ENCODE data around the gene FBN2.
"Not testable (repeated sequence)": the region's sequence is repeated elsewhere in the genome, so short reads cannot be mapped to it uniquely, and the experiment has no call there.

FBN2 gene

GRCh38 chr5:128532776-128533175 lies 5.3 kb downstream of the FBN2 start:
- DNase-seq, result no peak

GRCh38 chr5:128532127-128532526 lies 5.9 kb downstream of the FBN2 start:
- DNase-seq, result no peak

GRCh38 chr5:128528637-128529255 lies 9.3 kb downstream of the FBN2 start:
- no peak for DNase-seq

- no peak for DNase-seq
Measured at GRCh38 chr5:128528126-128528525, 9.9 kb downstream of the FBN2 start.

GRCh38 chr5:128527077-128527476 lies 11.0 kb downstream of the FBN2 start:
- no peak for DNase-seq

- DNase-seq, result no peak
Measured at GRCh38 chr5:128522336-128522735, 15.7 kb downstream of the FBN2 start.

- no peak for DNase-seq
Measured at GRCh38 chr5:128519827-128520226, 18.2 kb downstream of the FBN2 start.

- no peak for DNase-seq
Measured at GRCh38 chr5:128516978-128517377, 21.1 kb downstream of the FBN2 start.

GRCh38 chr5:128513806-128514205 lies 24.2 kb downstream of the FBN2 start:
- DNase-seq, result no peak

GRCh38 chr5:128512894-128513293 lies 25.2 kb downstream of the FBN2 start:
- DNase-seq, result no peak

- DNase-seq, result no peak
Measured at GRCh38 chr5:128506643-128507042, 31.4 kb downstream of the FBN2 start.

GRCh38 chr5:128503727-128504126 lies 34.3 kb downstream of the FBN2 start:
- not testable (repeated sequence) for DNase-seq

GRCh38 chr5:128498844-128499455 lies 39.1 kb downstream of the FBN2 start:
- no peak for DNase-seq

- DNase-seq, result no peak
Measured at GRCh38 chr5:128494516-128494915, 43.5 kb downstream of the FBN2 start.

- DNase-seq, result no peak
Measured at GRCh38 chr5:128493657-128494329, 44.3 kb downstream of the FBN2 start.

- DNase-seq, result no peak
Measured at GRCh38 chr5:128491291-128491690, 46.8 kb downstream of the FBN2 start.

- DNase-seq, result no peak
Measured at GRCh38 chr5:128490761-128491160, 47.3 kb downstream of the FBN2 start.

GRCh38 chr5:128487041-128487440 lies 51.0 kb downstream of the FBN2 start:
- DNase-seq, result no peak

GRCh38 chr5:128483738-128484137 lies 54.3 kb downstream of the FBN2 start:
- no peak for DNase-seq

GRCh38 chr5:128480906-128481633 lies 57.0 kb downstream of the FBN2 start:
- DNase-seq, result no peak

GRCh38 chr5:128480158-128480557 lies 57.9 kb downstream of the FBN2 start:
- no peak for DNase-seq

- no peak for DNase-seq
Measured at GRCh38 chr5:128478386-128479368, 59.4 kb downstream of the FBN2 start.

Data from NCI-H774 (cell line).